PFSK-1 (cell line): Measurements from ENCODE around the gene ADAM10.

Source experiments
- FOXP2 ChIP-seq: optimal IDR thresholded peaks from 2 replicates; pipeline ENCODE3; 2011; ENCODE audit warnings: borderline replicate concordance, control low read depth, inconsistent platforms; ENCODE audit not compliant: insufficient read depth; ENCODE audit errors: extremely low read length, extremely low read depth
- POLR2AphosphoS5 ChIP-seq: IDR thresholded peaks from 2 replicates; pipeline ENCODE4 v1.6.1; 2012; ENCODE audit warnings: low read depth, mild to moderate bottlenecking, control low read depth, low read length, moderate library complexity
- REST ChIP-seq, 2 experiments: IDR thresholded peaks; 2 replicates each; pipeline versions ENCODE4 v1.6.1 to v1.8.0; 2011 to 2012; ENCODE audit warnings: low read depth in 2 of 2, low read length in 2 of 2, control low read depth in 1 of 2, inconsistent platforms in 1 of 2, mild to moderate bottlenecking in 1 of 2, moderate library complexity in 1 of 2; ENCODE audit not compliant: insufficient read depth in 1 of 2
- SIN3A ChIP-seq: IDR thresholded peaks from 2 replicates; pipeline ENCODE4 v1.6.1; 2012; ENCODE audit warnings: mild to moderate bottlenecking, low read length, moderate library complexity, borderline replicate concordance; ENCODE audit not compliant: insufficient read depth
- TAF1 ChIP-seq: IDR thresholded peaks from 2 replicates; pipeline ENCODE4 v1.6.1; 2012; ENCODE audit warnings: low read length, control low read depth, borderline replicate concordance; ENCODE audit not compliant: insufficient read depth

Gene ADAM10

GRCh38 chr15:58573270-58573669, 176.2 kb downstream of the ADAM10 start:
- TF ChIP-seq SIN3A (no peak), TAF1 (no peak), REST (IDR thresholded peaks at IDR 0.05; ENCODE audit: insufficient read depth in 1 of 2, low read depth in 2 of 2, low read length in 2 of 2) (no peak), POLR2AphosphoS5 (no peak), FOXP2 (no peak)

- TF ChIP-seq SIN3A (no peak), FOXP2 (no peak), POLR2AphosphoS5 (no peak), TAF1 (no peak), REST (IDR thresholded peaks at IDR 0.05; ENCODE audit: insufficient read depth in 1 of 2, low read depth in 2 of 2, low read length in 2 of 2) (no peak)
Observed at GRCh38 chr15:58572521-58572920, 177.0 kb downstream of the ADAM10 start.

GRCh38 chr15:58571491-58571890, 178.0 kb downstream of the ADAM10 start:
- TF ChIP-seq REST (IDR thresholded peaks at IDR 0.05; ENCODE audit: insufficient read depth in 1 of 2, low read depth in 2 of 2, low read length in 2 of 2) (no peak), FOXP2 (no peak), POLR2AphosphoS5 (no peak), SIN3A (no peak), TAF1 (no peak)

- TF ChIP-seq SIN3A, result no peak
- TF ChIP-seq REST (IDR thresholded peaks at IDR 0.05; ENCODE audit: insufficient read depth in 1 of 2, low read depth in 2 of 2, low read length in 2 of 2), result no peak
- TF ChIP-seq TAF1, result no peak
- no peak for TF ChIP-seq POLR2AphosphoS5
- no peak for TF ChIP-seq FOXP2
Observed at GRCh38 chr15:58569455-58569854, 180.1 kb downstream of the ADAM10 start.

GRCh38 chr15:58568157-58568571, 181.3 kb downstream of the ADAM10 start:
- no peak for TF ChIP-seq TAF1
- no peak for TF ChIP-seq REST (IDR thresholded peaks at IDR 0.05; ENCODE audit: insufficient read depth in 1 of 2, low read depth in 2 of 2, low read length in 2 of 2)
- TF ChIP-seq FOXP2, result no peak
- no peak for TF ChIP-seq POLR2AphosphoS5
- no peak for TF ChIP-seq SIN3A
